Esophagus muscularis mucosa (tissue), 4 donors: ENCODE results near the gene GRK5. TPM values are rescaled to one million over a fixed set of nuclear protein-coding genes. Genes with fewer than 3 reads are reported as not detected.

Source experiments
- DNase-seq: peaks from one replicate; pipeline ENCODE4 v3.0.0-alpha.2; 2017; ENCODE audit errors: extremely low spot score
- H3K27ac ChIP-seq, 4 donors: fragments of 200-600 bp; sonication (generic); replicated peaks in 1 of 4; 1 replicate in 3 of 4; 2 replicates in 1 of 4; pipeline ENCODE4 v1.5.1; 2016 to 2019; ENCODE audit warnings: mild to moderate bottlenecking in 1 of 4
- H3K27me3 ChIP-seq, 4 donors: fragments of 200-600 bp; sonication (generic); one replicate each; pipeline versions ENCODE4 v1.5.1 to v1.6.0; 2016 to 2019
- H3K36me3 ChIP-seq, 4 donors: fragments of 200-600 bp; sonication (generic); one replicate each; pipeline ENCODE4 v1.5.1; 2016 to 2019
- H3K4me1 ChIP-seq, 4 donors: fragments of 200-600 bp; sonication (generic); one replicate each; pipeline ENCODE4 v1.5.1; 2016 to 2019
- H3K4me3 ChIP-seq, 4 donors: fragments of 200-600 bp; sonication (generic); 1 replicate in 2 of 4; 2 replicates in 2 of 4; pipeline ENCODE4 v1.5.1; 2016 to 2019; ENCODE audit warnings: mild to moderate bottlenecking in 4 of 4, moderate library complexity in 1 of 4
- H3K9me3 ChIP-seq, 4 donors: fragments of 200-600 bp; sonication (generic); 1 replicate in 3 of 4; 2 replicates in 1 of 4; pipeline ENCODE4 v1.5.1; 2016 to 2019
- EP300 ChIP-seq: sonication (generic); formaldehyde crosslinking; IDR thresholded peaks from one replicate; pipeline ENCODE4 v1.6.1; 2017; ENCODE audit warnings: antibody characterized with exemption
- POLR2A ChIP-seq: fragments of 450-650 bp; IDR thresholded peaks from one replicate; pipeline ENCODE4 v1.6.1; 2017; ENCODE audit warnings: antibody characterized with exemption, moderate library complexity, mild to moderate bottlenecking, low read depth
- POLR2AphosphoS5 ChIP-seq, 2 donors: sonication (generic); formaldehyde crosslinking; IDR thresholded peaks; one replicate each; pipeline ENCODE4 v1.6.1; 2017; ENCODE audit warnings: antibody characterized with exemption in 2 of 2
- WGBS: methylation state at CpG from one replicate; pipeline ENCODE4 v1.1.5; 2018; 5-methylcytosine and 5-hydroxymethylcytosine counted together
- intact Hi-C: fragments of 100-400 bp; cut with DNase I; formaldehyde crosslinking; loops from one replicate; pipeline ENCODE4 v1.15.1; 2023
- total RNA-seq, 4 donors: library from RNA; depleted of rRNA; stranded (reverse); fragments of >200 nt; gene quantifications; one replicate each; pipeline versions ENCODE4 v1.1.0 to v1.2.1, GENCODE V29; 2016
- TF ChIP-seq, protein P1 (sequence below), 3 experiments: fragments of 200-600 bp in 2 of 3; fragments of 450-650 bp in 1 of 3; sonication (generic) in 2 of 3; IDR thresholded peaks; one replicate each; pipeline ENCODE4 v1.5.1; 2017 to 2019; ENCODE audit warnings: antibody characterized with exemption in 3 of 3, mild to moderate bottlenecking in 2 of 3, moderate library complexity in 1 of 3

The GRK5 gene
- total RNA-seq, 4 donors from 2014 or later, result 39.6 to 64.4 (median 50.7) TPM

DNA sequence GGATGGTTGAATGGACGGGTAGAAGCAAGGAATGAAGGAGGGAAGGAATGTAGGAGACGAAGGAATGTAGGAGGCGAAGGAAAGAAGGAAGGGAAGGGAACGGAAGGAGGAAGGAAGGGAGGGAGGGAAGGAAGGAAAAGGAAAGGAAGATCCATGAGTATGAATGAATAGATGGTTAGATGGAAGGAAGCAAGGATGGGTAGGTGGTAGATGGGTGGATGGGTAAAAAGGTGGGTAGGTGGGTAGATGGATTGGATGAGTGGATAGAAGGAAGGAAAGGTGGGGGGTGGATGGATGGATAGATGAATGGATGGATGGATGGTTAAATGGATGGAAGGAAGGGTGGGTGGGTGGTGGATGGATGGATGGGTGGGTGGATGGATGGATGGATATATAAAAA lies 257.7 kb downstream of the GRK5 start:
- no peak for TF ChIP-seq POLR2A
- no peak for TF ChIP-seq POLR2AphosphoS5 (IDR thresholded peaks at IDR 0.05)
- TF ChIP-seq, protein P1, sequence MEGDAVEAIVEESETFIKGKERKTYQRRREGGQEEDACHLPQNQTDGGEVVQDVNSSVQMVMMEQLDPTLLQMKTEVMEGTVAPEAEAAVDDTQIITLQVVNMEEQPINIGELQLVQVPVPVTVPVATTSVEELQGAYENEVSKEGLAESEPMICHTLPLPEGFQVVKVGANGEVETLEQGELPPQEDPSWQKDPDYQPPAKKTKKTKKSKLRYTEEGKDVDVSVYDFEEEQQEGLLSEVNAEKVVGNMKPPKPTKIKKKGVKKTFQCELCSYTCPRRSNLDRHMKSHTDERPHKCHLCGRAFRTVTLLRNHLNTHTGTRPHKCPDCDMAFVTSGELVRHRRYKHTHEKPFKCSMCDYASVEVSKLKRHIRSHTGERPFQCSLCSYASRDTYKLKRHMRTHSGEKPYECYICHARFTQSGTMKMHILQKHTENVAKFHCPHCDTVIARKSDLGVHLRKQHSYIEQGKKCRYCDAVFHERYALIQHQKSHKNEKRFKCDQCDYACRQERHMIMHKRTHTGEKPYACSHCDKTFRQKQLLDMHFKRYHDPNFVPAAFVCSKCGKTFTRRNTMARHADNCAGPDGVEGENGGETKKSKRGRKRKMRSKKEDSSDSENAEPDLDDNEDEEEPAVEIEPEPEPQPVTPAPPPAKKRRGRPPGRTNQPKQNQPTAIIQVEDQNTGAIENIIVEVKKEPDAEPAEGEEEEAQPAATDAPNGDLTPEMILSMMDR (IDR thresholded peaks at IDR 0.05), result no peak
- TF ChIP-seq EP300, result no peak
- WGBS, result 82% methylated on average over 4 of the region's 4 CpGs

DNA sequence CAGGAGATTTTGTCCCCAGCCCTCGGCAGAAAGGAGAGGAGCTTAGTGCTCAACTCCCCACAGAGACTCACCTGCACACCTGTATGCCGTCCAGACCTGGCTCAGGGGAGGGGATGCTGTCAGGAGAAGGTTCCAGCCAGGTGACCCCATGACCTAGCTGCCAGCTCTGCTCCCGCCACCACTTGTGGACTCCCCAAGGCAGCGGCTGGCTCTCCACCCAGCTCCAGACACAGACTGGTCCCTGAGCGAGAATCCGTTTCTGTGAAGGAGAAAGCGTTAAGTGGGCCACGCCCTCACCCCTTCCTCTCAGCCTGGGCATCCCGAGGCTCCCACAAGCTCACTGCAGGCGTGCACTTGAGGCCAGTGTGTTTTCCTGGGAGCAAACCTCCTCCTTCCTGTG lies 258.7 kb downstream of the GRK5 start:
- Histone ChIP-seq H3K27me3 (no peaks in the 10 kb centered on the region), H3K9me3 (no peaks in the 10 kb centered on the region), H3K36me3 (no peaks in the 10 kb centered on the region), H3K27ac (no peak overlapping the region), H3K4me3 (no peak overlapping the region), H3K4me1 (no peaks in the 10 kb centered on the region)
- intact Hi-C loops, result no loop called here
- DNase-seq, result no peak
- no peak for TF ChIP-seq EP300
- no peak for TF ChIP-seq POLR2AphosphoS5 (IDR thresholded peaks at IDR 0.05)
- TF ChIP-seq POLR2A, result no peak
- WGBS, result 57% methylated on average over 7 of the region's 10 CpGs

More for the DNA sequence above, 257.7 kb downstream of the GRK5 start:
- intact Hi-C loops, result no loop called here
- no peak overlapping the region for H3K27ac ChIP-seq
- no peaks in the 10 kb centered on the region for H3K27me3 ChIP-seq
- H3K36me3 ChIP-seq, result no peaks in the 10 kb centered on the region
- H3K4me1 ChIP-seq, result no peaks in the 10 kb centered on the region
- no peak overlapping the region for H3K4me3 ChIP-seq
- DNase-seq, result no peak
- H3K9me3 ChIP-seq, result no peaks in the 10 kb centered on the region

DNA sequence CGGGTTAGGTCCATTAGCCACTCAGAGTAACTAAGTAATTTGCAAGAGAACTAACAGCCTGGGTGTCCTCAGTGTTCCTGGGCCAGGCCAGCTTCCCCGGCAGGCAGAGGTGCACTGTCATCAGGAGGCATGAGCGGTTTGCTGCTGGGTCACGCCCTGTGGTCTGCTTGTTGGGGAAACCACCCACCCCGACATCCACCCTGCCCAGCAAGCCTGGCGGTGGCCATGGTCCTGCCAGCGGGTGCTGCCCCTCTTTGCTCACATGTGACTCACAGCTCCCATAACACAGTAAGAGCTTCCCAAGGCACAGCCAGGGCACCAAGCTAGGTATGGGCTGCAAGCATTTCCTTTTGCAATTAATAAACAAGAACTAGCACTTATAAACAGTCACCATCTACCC lies 259.3 kb downstream of the GRK5 start:
- Histone ChIP-seq H3K36me3 (no peaks in the 10 kb centered on the region), H3K4me3 (no peak overlapping the region), H3K27me3 (no peaks in the 10 kb centered on the region), H3K4me1 (no peaks in the 10 kb centered on the region), H3K9me3 (no peaks in the 10 kb centered on the region), H3K27ac (no peak overlapping the region)
- intact Hi-C loops, result no loop called here
- DNase-seq, result no peak
- TF ChIP-seq, protein P1 (IDR thresholded peaks at IDR 0.05), result no peak
- TF ChIP-seq EP300 (no peak), POLR2A (no peak)
- 71% methylated on average over 7 of the region's 7 CpGs for WGBS

DNA sequence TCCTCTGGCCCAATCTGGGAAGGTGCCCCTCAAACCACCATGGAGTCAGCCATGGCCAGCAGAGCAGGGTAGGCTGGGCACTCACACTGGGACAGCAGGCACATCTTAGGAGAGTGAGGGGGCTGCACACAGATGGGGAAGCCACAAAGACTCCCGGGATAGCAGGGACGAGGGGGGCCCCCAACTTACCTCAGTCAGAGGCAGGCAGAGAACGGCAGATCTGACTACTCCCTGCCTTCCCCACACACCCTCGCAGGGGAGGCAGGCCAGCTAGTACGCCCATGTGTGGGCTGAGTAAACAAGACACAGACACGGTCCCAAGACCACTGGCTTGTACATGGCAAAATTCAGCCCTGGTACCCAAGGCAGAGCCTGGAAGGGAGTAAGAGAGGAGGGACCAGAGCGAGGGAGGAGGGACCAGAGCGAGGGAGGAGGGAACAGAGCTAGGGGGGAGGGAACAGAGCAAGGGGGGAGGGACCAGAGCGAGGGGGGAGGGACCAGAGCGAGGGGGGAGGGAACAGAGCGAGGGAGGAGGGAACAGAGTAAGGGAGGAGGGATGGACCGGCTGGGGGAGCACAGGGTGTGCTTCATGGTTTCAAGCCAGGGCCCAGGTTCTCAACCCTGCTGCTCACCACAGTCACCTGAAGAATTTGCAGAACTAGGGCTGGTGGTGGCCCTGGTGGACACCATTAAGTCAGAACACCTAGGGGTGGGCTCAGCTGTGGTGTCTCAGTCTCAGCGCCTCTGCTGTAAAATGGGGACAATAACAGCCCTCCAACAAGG lies 261.4 kb downstream of the GRK5 start:
- 84% methylated on average over 12 of the region's 13 CpGs for WGBS
- no peak overlapping the region for H3K27ac ChIP-seq
- H3K36me3 ChIP-seq, result no peaks in the 10 kb centered on the region
- H3K27me3 ChIP-seq, result no peaks in the 10 kb centered on the region
- no peak overlapping the region for H3K4me3 ChIP-seq
- intact Hi-C loops, result no loop called here
- no peaks in the 10 kb centered on the region for H3K9me3 ChIP-seq
- no peak for TF ChIP-seq POLR2A
- no peak for TF ChIP-seq POLR2AphosphoS5 (IDR thresholded peaks at IDR 0.05)
- no peak for TF ChIP-seq EP300
- TF ChIP-seq, protein P1 (IDR thresholded peaks at IDR 0.05), result no peak
- no peaks in the 10 kb centered on the region for H3K4me1 ChIP-seq
- no peak for DNase-seq

DNA sequence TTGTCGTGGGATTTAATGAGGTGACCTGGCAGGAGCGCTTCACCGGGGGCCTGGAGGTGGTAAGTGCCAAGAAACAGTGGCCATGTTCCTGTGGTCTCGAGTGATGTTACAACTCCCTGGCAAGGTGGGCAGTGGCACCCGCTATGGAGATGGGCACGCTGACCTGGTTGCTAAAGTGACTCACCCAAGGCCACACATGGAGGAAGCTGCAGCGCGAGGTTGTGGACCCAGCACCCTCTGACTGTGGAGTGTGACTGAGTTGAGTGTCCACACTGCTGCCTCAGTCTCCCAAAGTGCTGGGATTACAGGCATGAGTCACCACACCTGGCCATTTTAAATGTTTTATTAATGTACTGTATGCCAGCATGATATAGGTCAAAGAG lies 261.9 kb downstream of the GRK5 start:
- intact Hi-C loops, result no loop called here

More for the DNA sequence above, 261.9 kb downstream of the GRK5 start:
- Histone ChIP-seq H3K27ac (no peak overlapping the region), H3K4me1 (no peaks in the 10 kb centered on the region), H3K36me3 (no peaks in the 10 kb centered on the region), H3K4me3 (no peak overlapping the region), H3K27me3 (no peaks in the 10 kb centered on the region), H3K9me3 (no peaks in the 10 kb centered on the region)
- TF ChIP-seq POLR2A, result no peak
- TF ChIP-seq POLR2AphosphoS5 (IDR thresholded peaks at IDR 0.05), result no peak
- TF ChIP-seq EP300, result no peak
- TF ChIP-seq, protein P1 (IDR thresholded peaks at IDR 0.05), result no peak
- 100% methylated on average over 2 of the region's 8 CpGs for WGBS
- no peak for DNase-seq
